OCI-LY3 (cell line): ENCODE data around the gene ITPR1.

Source experiments
- CTCF ChIP-seq: fragments of 200-600, 300-600 bp; sonication (generic); IDR thresholded peaks from 2 replicates; pipeline ENCODE4 v1.5.1; 2014; ENCODE audit warnings: antibody characterized with exemption, low read length, low read depth
- EZH2phosphoT487 ChIP-seq: fragments of 200-600 bp; shearing (Covaris generic); IDR thresholded peaks from 2 replicates; pipeline ENCODE4 v1.6.1; 2018; ENCODE audit warnings: antibody characterized with exemption, mixed run types, low read depth

GRCh38 chr3:4773583-4773982, 280.4 kb downstream of the ITPR1 start:
- no peak for TF ChIP-seq CTCF
- no peak for TF ChIP-seq EZH2phosphoT487
